IMR-90 (cell line): Measurements from ENCODE around the gene LRRC9. TPM values are rescaled to one million over a fixed set of nuclear protein-coding genes. Genes with fewer than 3 reads are reported as not detected.

Experiments used
- ATAC-seq: fragments of 200-7000 bp; cut with Tn5 transposase; 2 replicates; pipeline ENCODE4 v1.9.1; 2020; ENCODE audit warnings: low read depth, mild to moderate bottlenecking, moderate library complexity
- BruUV-seq: library from RNA; stranded (reverse); fragments of 400-500 nt; replicated peaks from 2 replicates; lab custom pipeline; 2021; lab: Mats Ljungman, UMichigan
- CTCF ChIA-PET: fragments of 300-600 bp; formaldehyde crosslinking; extraction: SDS; loops from one replicate; lab custom pipeline; 2021; ENCODE audit warnings: antibody characterized with exemption; lab: Yijun Ruan, JAX
- POLR2A ChIA-PET: fragments of 300-600 bp; sonication (Branson Sonifier 250); formaldehyde crosslinking; loops from one replicate; lab custom pipeline; 2022; ENCODE audit warnings: antibody characterized with exemption; ENCODE audit not compliant: unreplicated experiment; lab: Charles Lee
- DNase-seq: peaks from one replicate; pipeline ENCODE4 v3.0.0; 2013
- H2AFZ ChIP-seq: replicated peaks from 2 replicates; pipeline ENCODE3; 2013; ENCODE audit warnings: low read length, mild to moderate bottlenecking; ENCODE audit not compliant: poor library complexity
- H2AK5ac ChIP-seq: 2 replicates; pipeline ENCODE4 v1.6.1; 2013; ENCODE audit warnings: low read depth, low read length, inconsistent platforms
- H2AK9ac ChIP-seq: replicated peaks from 2 replicates; pipeline ENCODE3; 2013; ENCODE audit warnings: mild to moderate bottlenecking, low read depth, low read length, moderate library complexity; ENCODE audit not compliant: poor library complexity
- H2BK120ac ChIP-seq: 2 replicates; pipeline ENCODE4 v1.6.1; 2013; ENCODE audit warnings: low read depth, low read length, inconsistent platforms
- H2BK15ac ChIP-seq: 3 replicates; pipeline ENCODE4 v1.6.1; 2013; ENCODE audit warnings: low read depth, low read length, inconsistent platforms
- H2BK20ac ChIP-seq: 2 replicates; pipeline ENCODE4 v1.6.1; 2013; ENCODE audit warnings: low read depth, mild to moderate bottlenecking, inconsistent platforms, low read length, moderate library complexity
- H2BK5ac ChIP-seq: 2 replicates; pipeline ENCODE4 v1.6.1; 2013; ENCODE audit warnings: mild to moderate bottlenecking, low read depth, low read length, inconsistent platforms; ENCODE audit not compliant: poor library complexity, severe bottlenecking
- H3K14ac ChIP-seq: replicated peaks from 2 replicates; pipeline ENCODE4 v1.6.1; 2013; ENCODE audit warnings: low read depth, low read length, inconsistent platforms
- H3K18ac ChIP-seq: 2 replicates; pipeline ENCODE4 v1.6.1; 2013; ENCODE audit warnings: low read depth, low read length, control low read depth
- H3K23ac ChIP-seq: 2 replicates; pipeline ENCODE4 v1.6.1; 2013; ENCODE audit warnings: low read depth, low read length, inconsistent platforms
- H3K27ac ChIP-seq: 2 replicates; pipeline ENCODE4 v1.5.1; 2013; ENCODE audit warnings: mild to moderate bottlenecking, control low read depth, low read length; ENCODE audit not compliant: insufficient read depth
- H3K27me3 ChIP-seq: 2 replicates; pipeline ENCODE4 v1.6.1; 2013; ENCODE audit warnings: low read length; ENCODE audit not compliant: control insufficient read depth, insufficient read depth
- H3K36me3 ChIP-seq: 2 replicates; pipeline ENCODE4 v1.6.1; 2013; ENCODE audit warnings: low read length, mixed read lengths; ENCODE audit not compliant: control insufficient read depth, insufficient read depth
- H3K4ac ChIP-seq: 2 replicates; pipeline ENCODE4 v1.6.1; 2013; ENCODE audit warnings: low read depth, low read length, inconsistent platforms
- H3K4me1 ChIP-seq: 2 replicates; pipeline ENCODE4 v1.6.1; 2013; ENCODE audit warnings: low read length, mixed read lengths; ENCODE audit not compliant: control insufficient read depth, insufficient read depth
- H3K4me2 ChIP-seq: 2 replicates; pipeline ENCODE4 v1.6.1; 2013; ENCODE audit warnings: low read depth, mild to moderate bottlenecking, control low read depth, low read length, moderate library complexity
- H3K4me3 ChIP-seq: 2 replicates; pipeline ENCODE4 v1.5.1; 2013; ENCODE audit warnings: low read depth, mild to moderate bottlenecking, control low read depth, low read length, moderate library complexity; ENCODE audit not compliant: insufficient read depth
- H3K56ac ChIP-seq: 2 replicates; pipeline ENCODE4 v1.6.1; 2013; ENCODE audit warnings: low read length, inconsistent platforms; ENCODE audit not compliant: insufficient read depth; ENCODE audit errors: extremely low read depth
- H3K79me1 ChIP-seq, 2 experiments: 2 replicates each; pipeline ENCODE4 v1.6.1; 2013; ENCODE audit warnings: low read length in 2 of 2, inconsistent platforms in 1 of 2, low read depth in 1 of 2
- H3K9ac ChIP-seq: 2 replicates; pipeline ENCODE4 v1.6.1; 2013; ENCODE audit warnings: low read depth, low read length, control low read depth
- H3K9me1 ChIP-seq: 2 replicates; pipeline ENCODE4 v1.6.1; 2013; ENCODE audit warnings: low read length, inconsistent platforms; ENCODE audit not compliant: insufficient read depth
- H3K9me3 ChIP-seq: 2 replicates; pipeline ENCODE4 v1.6.1; 2013; ENCODE audit warnings: low read length; ENCODE audit not compliant: control insufficient read depth, insufficient read depth
- H4K20me1 ChIP-seq: 2 replicates; pipeline ENCODE4 v1.6.1; 2013; ENCODE audit warnings: low read length, inconsistent platforms; ENCODE audit not compliant: insufficient read depth
- H4K5ac ChIP-seq: 2 replicates; pipeline ENCODE4 v1.6.1; 2013; ENCODE audit warnings: mild to moderate bottlenecking, low read depth, low read length, control low read depth
- H4K8ac ChIP-seq, 2 experiments: 2 replicates each; pipeline ENCODE4 v1.6.1; 2013; ENCODE audit warnings: low read depth in 2 of 2, low read length in 2 of 2, control low read depth in 1 of 2, inconsistent platforms in 1 of 2
- H4K91ac ChIP-seq: 2 replicates; pipeline ENCODE4 v1.6.1; 2013; ENCODE audit warnings: low read depth, low read length, inconsistent platforms; ENCODE audit not compliant: insufficient read depth
- BHLHE40 ChIP-seq: fragments of 150-350 bp; IDR thresholded peaks from 2 replicates; pipeline ENCODE4 v1.6.1; 2016; ENCODE audit warnings: mild to moderate bottlenecking, low read depth, low read length
- ELK1 ChIP-seq: fragments of 150-350 bp; IDR thresholded peaks from 2 replicates; pipeline ENCODE4 v1.6.1; 2016; ENCODE audit warnings: low read depth, mild to moderate bottlenecking, low read length, moderate library complexity, borderline replicate concordance
- FOS ChIP-seq: fragments of 150-350 bp; IDR thresholded peaks from 2 replicates; pipeline ENCODE4 v1.6.1; 2016; ENCODE audit warnings: low read depth, low read length
- MAFK ChIP-seq: IDR thresholded peaks from 2 replicates; pipeline ENCODE4 v1.6.1; 2012; ENCODE audit warnings: low read depth, low read length, improper control_type of control experiment
- MAZ ChIP-seq: IDR thresholded peaks from 2 replicates; pipeline ENCODE4 v1.6.1; 2012; ENCODE audit warnings: low read depth, mild to moderate bottlenecking, low read length, improper control_type of control experiment, moderate library complexity, borderline replicate concordance
- NFE2L2 ChIP-seq: fragments of 150-350 bp; IDR thresholded peaks from 2 replicates; pipeline ENCODE4 v1.6.1; 2016; ENCODE audit warnings: low read depth, mild to moderate bottlenecking, low read length
- RAD21 ChIP-seq: IDR thresholded peaks from 2 replicates; pipeline ENCODE4 v1.6.1; 2012; ENCODE audit warnings: low read length, improper control_type of control experiment
- RCOR1 ChIP-seq: IDR thresholded peaks from 2 replicates; pipeline ENCODE4 v1.6.1; 2012; ENCODE audit warnings: mild to moderate bottlenecking, low read length, improper control_type of control experiment; ENCODE audit not compliant: insufficient replicate concordance
- RFX5 ChIP-seq: IDR thresholded peaks from 2 replicates; pipeline ENCODE4 v1.8.0; 2012; ENCODE audit warnings: low read depth, mild to moderate bottlenecking, low read length, moderate library complexity
- USF2 ChIP-seq: fragments of 150-350 bp; IDR thresholded peaks from 2 replicates; pipeline ENCODE4 v1.6.1; 2017; ENCODE audit warnings: mild to moderate bottlenecking, antibody characterized with exemption, low read length, low read depth
- WGBS, 2 experiments: methylation state at CpG; one replicate each; pipeline versions ENCODE4 v1.1.5 to v1.1.7; 2013; ENCODE audit warnings: missing lambda C conversion rate in 2 of 2; ENCODE audit not compliant: insufficient read length in 1 of 2; ENCODE audit errors: extremely low coverage in 2 of 2; 5-methylcytosine and 5-hydroxymethylcytosine counted together
- dilution Hi-C: fragments of 300-500 bp; cut with HindIII; formaldehyde crosslinking; loops from one replicate; pipeline ENCODE4 v1.14.3; 2018; ENCODE audit warnings: low sequenced_read_pairs; ENCODE audit not compliant: unreplicated experiment
- in situ Hi-C: fragments of 300-500 bp; cut with MboI; formaldehyde crosslinking; loops from 3 replicates; pipeline ENCODE4 v1.14.3; 2019; ENCODE audit warnings: low sequenced_read_pairs, inconsistent platforms, mixed read lengths
- intact Hi-C: fragments of 100-400 bp; cut with micrococcal nuclease; formaldehyde crosslinking; loops from 2 replicates; pipeline ENCODE4 v1.10.0; 2022
- polyA plus RNA-seq, 3 experiments: library from polyadenylated mRNA; depleted of rRNA; stranded (reverse); fragments of >200 nt; gene quantifications; 2 replicates each; pipeline ENCODE4 v1.2.3, GENCODE V29; 2012; ENCODE audit warnings: low replicate concordance in 1 of 3
- total RNA-seq: library from RNA; depleted of rRNA; stranded (reverse); fragments of >200 nt; gene quantifications from 2 replicates; pipeline ENCODE4 v1.2.3, GENCODE V29; 2012

LRRC9 gene
- total and polyA plus RNA-seq, 2 of the 4 experiments (the other 2 are of a cell fraction): not detected

- intact Hi-C loops (loop anchor here (10.0 kb wide), 1 partner anchor 103 kb away; no protein-coding TSS in a partner anchor), in situ Hi-C loops (loop anchor here (5.0 to 25.0 kb wide), 2 partner anchors 114 to 494 kb away; no protein-coding TSS in a partner anchor), dilution Hi-C loops (no loop called here)
- Histone ChIP-seq H2AK5ac (no peak overlapping the region), H3K4me3 (no peak overlapping the region), H3K9me1 (no peaks in the 10 kb centered on the region), H4K5ac (no peak overlapping the region), H4K20me1 (no peaks in the 10 kb centered on the region), H3K27ac (no peak overlapping the region), H2BK20ac (no peak overlapping the region), H3K4ac (no peak overlapping the region), H3K9me3 (no peaks in the 10 kb centered on the region), H3K79me1 (no peaks in the 10 kb centered on the region), H2BK5ac (no peak overlapping the region), H3K36me3 (no peaks in the 10 kb centered on the region), H2AFZ (no peak overlapping the region), H3K4me1 (no peaks in the 10 kb centered on the region), H3K4me2 (no peak overlapping the region), H2BK15ac (no peak overlapping the region), H3K9ac (no peak overlapping the region), H3K27me3 (no peaks in the 10 kb centered on the region; the same call in 1 of the 2 replicates), H4K91ac (no peak overlapping the region), H3K14ac (no peak overlapping the region), H3K23ac (no peak overlapping the region), H4K8ac (no peak overlapping the region), H2BK120ac (no peak overlapping the region), H3K56ac (no peak overlapping the region), H2AK9ac (no peak overlapping the region), H3K18ac (no peak overlapping the region)
- DNase-seq (no peak), ATAC-seq (no peak)
- no TSS peak for BruUV-seq
- POLR2A ChIA-PET: no interaction called here
- WGBS, 2 experiments: 83% methylated on average over 1 of the region's 1 CpG; no CpG with 5 or more reads in 1 of the 2 experiments
- TF ChIP-seq ELK1 (no peak), RAD21 (no peak), MAFK (no peak), BHLHE40 (no peak), FOS (no peak), RFX5 (no peak), RCOR1 (no peak), USF2 (no peak), NFE2L2 (no peak), MAZ (no peak)
- CTCF ChIA-PET: interaction anchor here (0.6 to 1.0 kb wide), 2 partner anchors 10 to 109 kb away, joined by 3 to 6 read pairs; no protein-coding TSS in a partner anchor
These were observed 147.9 kb downstream of the LRRC9 start for GRCh38 chr14:60067882-60068281.
